Measurements from ENCODE around the gene DGKG. TPM values are rescaled to one million over a fixed set of nuclear protein-coding genes. Genes with fewer than 3 reads are reported as not detected.

Gene DGKG
- total RNA-seq, 1 donor from 2014 or later = 0.04 TPM

GRCh38 chr3:186270701-186271100, 91.3 kb downstream of the DGKG start:
- Mint-ChIP-seq H3K4me1 (no peaks in the 10 kb centered on the region), H3K36me3 (no peaks in the 10 kb centered on the region), H3K4me3 (no peak overlapping the region), H3K9me3 (no peaks in the 10 kb centered on the region), H3K27me3 (ENCODE audit: low read depth) (peaks cover 20% of the 10 kb centered on the region), H3K27ac (no peak overlapping the region)
- TF ChIP-seq CTCF (IDR thresholded peaks at IDR 0.05; ENCODE audit: unreplicated experiment) = no peak
- no peak for DNase-seq (ENCODE audit: low spot score in 2 of 2, unreplicated experiment in 2 of 2)

GRCh38 chr3:186268616-186269448, 93.2 kb downstream of the DGKG start:
- H3K4me3 Mint-ChIP-seq = no peak overlapping the region
- no peak for DNase-seq (ENCODE audit: low spot score in 2 of 2, unreplicated experiment in 2 of 2)
- H3K36me3 Mint-ChIP-seq = no peaks in the 10 kb centered on the region
- no peaks in the 10 kb centered on the region for H3K4me1 Mint-ChIP-seq
- peaks cover 18% of the 10 kb centered on the region for H3K27me3 Mint-ChIP-seq (ENCODE audit: low read depth)
- TF ChIP-seq CTCF (IDR thresholded peaks at IDR 0.05; ENCODE audit: unreplicated experiment) = no peak
- no peak overlapping the region for H3K27ac Mint-ChIP-seq
- H3K9me3 Mint-ChIP-seq = no peaks in the 10 kb centered on the region

GRCh38 chr3:186267758-186268157, 94.3 kb downstream of the DGKG start:
- TF ChIP-seq CTCF (IDR thresholded peaks at IDR 0.05; ENCODE audit: unreplicated experiment) = no peak
- Mint-ChIP-seq H3K36me3 (no peaks in the 10 kb centered on the region), H3K4me3 (no peak overlapping the region), H3K27ac (no peak overlapping the region), H3K4me1 (no peaks in the 10 kb centered on the region), H3K9me3 (no peaks in the 10 kb centered on the region), H3K27me3 (ENCODE audit: low read depth) (peaks cover 18% of the 10 kb centered on the region)
- DNase-seq (ENCODE audit: low spot score in 2 of 2, unreplicated experiment in 2 of 2) = no peak

GRCh38 chr3:186264608-186265400, 97.2 kb downstream of the DGKG start:
- no peak for TF ChIP-seq CTCF (IDR thresholded peaks at IDR 0.05; ENCODE audit: unreplicated experiment)
- DNase-seq (ENCODE audit: low spot score in 2 of 2, unreplicated experiment in 2 of 2) = no peak
- no peak overlapping the region for H3K4me3 Mint-ChIP-seq
- H3K27me3 Mint-ChIP-seq (ENCODE audit: low read depth) = peaks cover 15% of the 10 kb centered on the region
- H3K36me3 Mint-ChIP-seq = no peaks in the 10 kb centered on the region
- peaks cover 5% of the 10 kb centered on the region for H3K4me1 Mint-ChIP-seq
- no peak overlapping the region for H3K27ac Mint-ChIP-seq
- no peaks in the 10 kb centered on the region for H3K9me3 Mint-ChIP-seq

GRCh38 chr3:186261638-186262037, 100.4 kb downstream of the DGKG start:
- no peak for TF ChIP-seq CTCF (IDR thresholded peaks at IDR 0.05; ENCODE audit: unreplicated experiment)
- no peak for DNase-seq (ENCODE audit: low spot score in 2 of 2, unreplicated experiment in 2 of 2)
- Mint-ChIP-seq H3K27ac (no peak overlapping the region), H3K27me3 (ENCODE audit: low read depth) (peaks cover 13% of the 10 kb centered on the region), H3K36me3 (no peaks in the 10 kb centered on the region), H3K4me3 (no peak overlapping the region), H3K9me3 (no peaks in the 10 kb centered on the region), H3K4me1 (peaks cover 15% of the 10 kb centered on the region)
